H1 (cell line): ENCODE results near the gene ADAMTS15. TPM values are rescaled to one million over a fixed set of nuclear protein-coding genes. Genes with fewer than 3 reads are reported as not detected.

Experiments
- CTCF ChIA-PET: fragments of 300-600 bp; sonication (Branson Sonifier 250); formaldehyde crosslinking; loops from one replicate; lab custom pipeline; 2021; ENCODE audit not compliant: partially characterized antibody; lab: Charles Lee
- POLR2A ChIA-PET: fragments of 300-600 bp; sonication (Branson Sonifier 250); formaldehyde crosslinking; loops from one replicate; lab custom pipeline; 2021; ENCODE audit warnings: inconsistent platforms; ENCODE audit not compliant: partially characterized antibody; lab: Charles Lee
- DNase-seq, 2 experiments: peaks; one replicate each; pipeline versions ENCODE4 v3.0.0 to v3.0.0-alpha.2; 2010 to 2022; ENCODE audit warnings: low spot score in 2 of 2, low read depth in 1 of 2, mixed read lengths in 1 of 2
- FAIRE-seq: peaks from 2 replicates; lab custom pipeline; 2011; peaks lifted over from hg19 to GRCh38; lab: Jason Lieb, UNC
- H2AFZ ChIP-seq: 2 replicates; pipeline ENCODE4 v1.8.1; 2012; ENCODE audit warnings: low read length, inconsistent platforms
- H2AK5ac ChIP-seq: 2 replicates; pipeline ENCODE4 v1.6.1; 2013; ENCODE audit warnings: low read depth, low read length
- H2BK120ac ChIP-seq: replicated peaks from 2 replicates; pipeline ENCODE3; 2013; ENCODE audit warnings: low read depth, low read length, inconsistent platforms
- H2BK12ac ChIP-seq: 2 replicates; pipeline ENCODE4 v1.6.1; 2013; ENCODE audit warnings: low read depth, low read length
- H2BK15ac ChIP-seq: 2 replicates; pipeline ENCODE4 v1.6.1; 2013; ENCODE audit warnings: low read length
- H2BK20ac ChIP-seq: 2 replicates; pipeline ENCODE4 v1.6.1; 2013; ENCODE audit warnings: low read length
- H2BK5ac ChIP-seq: 2 replicates; pipeline ENCODE4 v1.6.1; 2013; ENCODE audit warnings: low read depth, low read length
- H3K14ac ChIP-seq: 2 replicates; pipeline ENCODE4 v1.6.1; 2013; ENCODE audit warnings: inconsistent platforms; ENCODE audit not compliant: insufficient read length
- H3K18ac ChIP-seq: 2 replicates; pipeline ENCODE4 v1.6.1; 2013; ENCODE audit warnings: low read length; ENCODE audit errors: extremely low read depth
- H3K23ac ChIP-seq: 2 replicates; pipeline ENCODE4 v1.6.1; 2013; ENCODE audit warnings: inconsistent platforms; ENCODE audit not compliant: insufficient read length
- H3K23me2 ChIP-seq: 2 replicates; pipeline ENCODE4 v1.6.1; 2013; ENCODE audit warnings: low read depth, low read length
- H3K27ac ChIP-seq: 2 replicates; pipeline ENCODE4 v1.6.1; 2011; ENCODE audit warnings: low read depth, low read length, inconsistent platforms
- H3K27me3 ChIP-seq, 4 experiments: replicated peaks in 1 of 4; 1 replicate in 1 of 4; 2 replicates in 3 of 4; pipeline versions ENCODE4 v1.6.1 to v1.8.1; 2011 to 2013; ENCODE audit warnings: low read length in 3 of 4, mild to moderate bottlenecking in 3 of 4, inconsistent platforms in 2 of 4, mixed read lengths in 2 of 4, moderate library complexity in 1 of 4; ENCODE audit not compliant: control insufficient read depth in 3 of 4, insufficient read depth in 3 of 4; ENCODE audit errors: extremely low read depth in 1 of 4
- H3K36me3 ChIP-seq, 4 experiments: 2 replicates each; pipeline versions ENCODE4 v1.6.1 to v1.8.1; 2011 to 2013; ENCODE audit warnings: mild to moderate bottlenecking in 4 of 4, low read length in 3 of 4, moderate library complexity in 2 of 4, control low read depth in 1 of 4, inconsistent platforms in 1 of 4; ENCODE audit not compliant: insufficient read depth in 4 of 4, control insufficient read depth in 2 of 4
- H3K4ac ChIP-seq: replicated peaks from 2 replicates; pipeline ENCODE3; 2013; ENCODE audit warnings: low read length, low read depth, mixed read lengths, inconsistent platforms; ENCODE audit not compliant: insufficient read length
- H3K4me1 ChIP-seq, 4 experiments: replicated peaks in 1 of 4; 1 replicate in 1 of 4; 2 replicates in 3 of 4; pipeline versions ENCODE4 v1.6.1 to v1.8.1; 2011 to 2013; ENCODE audit warnings: low read length in 3 of 4, inconsistent platforms in 2 of 4, mixed read lengths in 1 of 4; ENCODE audit not compliant: insufficient read depth in 4 of 4, control insufficient read depth in 3 of 4
- H3K4me2 ChIP-seq, 2 experiments: 2 replicates each; pipeline versions ENCODE4 v1.6.1 to v1.8.1; 2011 to 2013; ENCODE audit warnings: low read depth in 2 of 2, low read length in 2 of 2, control low read depth in 1 of 2, inconsistent platforms in 1 of 2, mild to moderate bottlenecking in 1 of 2; ENCODE audit not compliant: insufficient read depth in 1 of 2
- H3K4me3 ChIP-seq, 4 experiments: fragments of 200-600, 300-600 bp in 1 of 4; sonication (generic), shearing (Covaris generic), sonication (Bioruptor Twin) in 1 of 4; 2 replicates each; pipeline versions ENCODE4 v1.5.1 to v1.8.1; 2011 to 2016; ENCODE audit warnings: low read length in 4 of 4, low read depth in 3 of 4, control low read depth in 2 of 4, inconsistent platforms in 2 of 4, mild to moderate bottlenecking in 2 of 4, mixed read lengths in 1 of 4, moderate library complexity in 1 of 4; ENCODE audit not compliant: insufficient read depth in 2 of 4; ENCODE audit errors: extremely low read depth in 1 of 4
- H3K56ac ChIP-seq: replicated peaks from 2 replicates; pipeline ENCODE3; 2013; ENCODE audit warnings: low read depth, mild to moderate bottlenecking, mixed read lengths, low read length, inconsistent platforms; ENCODE audit not compliant: insufficient read length
- H3K79me1 ChIP-seq: 2 replicates; pipeline ENCODE4 v1.6.1; 2013; ENCODE audit warnings: low read depth, low read length, control low read depth
- H3K79me2 ChIP-seq, 2 experiments: 2 replicates each; pipeline versions ENCODE4 v1.6.1 to v1.8.1; 2012 to 2013; ENCODE audit warnings: low read length in 2 of 2, mild to moderate bottlenecking in 2 of 2, inconsistent platforms in 1 of 2; ENCODE audit not compliant: insufficient read depth in 2 of 2, control insufficient read depth in 1 of 2
- H3K9ac ChIP-seq, 4 experiments: replicated peaks in 1 of 4; 1 replicate in 1 of 4; 2 replicates in 3 of 4; pipeline versions ENCODE4 v1.6.1 to v1.8.1; 2011 to 2013; ENCODE audit warnings: low read depth in 3 of 4, low read length in 3 of 4, control low read depth in 2 of 4, mild to moderate bottlenecking in 2 of 4, moderate library complexity in 2 of 4, inconsistent platforms in 1 of 4; ENCODE audit errors: extremely low read depth in 1 of 4
- H3K9me3 ChIP-seq, 2 experiments: 2 replicates each; pipeline versions ENCODE4 v1.6.1 to v1.8.1; 2012 to 2013; ENCODE audit warnings: mild to moderate bottlenecking in 2 of 2, moderate library complexity in 2 of 2, control low read depth in 1 of 2, inconsistent platforms in 1 of 2, low read depth in 1 of 2, low read length in 1 of 2, mixed read lengths in 1 of 2; ENCODE audit not compliant: insufficient read depth in 2 of 2
- H4K20me1 ChIP-seq, 2 experiments: replicated peaks in 1 of 2; 2 replicates each; pipeline versions ENCODE3 to v1.8.1; 2011 to 2013; ENCODE audit warnings: inconsistent platforms in 2 of 2, low read length in 2 of 2, mild to moderate bottlenecking in 1 of 2; ENCODE audit not compliant: insufficient read depth in 2 of 2, control insufficient read depth in 1 of 2
- H4K5ac ChIP-seq: 2 replicates; pipeline ENCODE4 v1.6.1; 2013; ENCODE audit warnings: low read length, low read depth, mixed read lengths, inconsistent platforms; ENCODE audit not compliant: insufficient read length
- H4K8ac ChIP-seq: 2 replicates; pipeline ENCODE4 v1.8.0; 2013; ENCODE audit warnings: mild to moderate bottlenecking, moderate library complexity, low read length, inconsistent platforms; ENCODE audit not compliant: insufficient read depth; ENCODE audit errors: extremely low read depth
- H4K91ac ChIP-seq: replicated peaks from 2 replicates; pipeline ENCODE3; 2013; ENCODE audit warnings: low read length, mixed read lengths, inconsistent platforms; ENCODE audit not compliant: insufficient read length
- BACH1 ChIP-seq: IDR thresholded peaks from 2 replicates; pipeline ENCODE4 v1.6.1; 2012; ENCODE audit warnings: low read length, improper control_type of control experiment
- FOSL1 ChIP-seq: IDR thresholded peaks from 2 replicates; pipeline ENCODE4 v1.6.1; 2011; ENCODE audit warnings: mild to moderate bottlenecking, low read depth, low read length, moderate library complexity; ENCODE audit not compliant: insufficient read depth
- POU5F1 ChIP-seq: IDR thresholded peaks from 2 replicates; pipeline ENCODE4 v1.6.1; 2011; ENCODE audit warnings: low read depth, mild to moderate bottlenecking, low read length, moderate library complexity
- RFX5 ChIP-seq: IDR thresholded peaks from 2 replicates; pipeline ENCODE4 v1.6.1; 2011; ENCODE audit warnings: low read depth, low read length, improper control_type of control experiment, borderline replicate concordance
- RXRA ChIP-seq: IDR thresholded peaks from 2 replicates; pipeline ENCODE4 v1.6.1; 2011; ENCODE audit warnings: low read depth, mild to moderate bottlenecking, low read length, moderate library complexity; ENCODE audit not compliant: insufficient read depth
- WGBS, 2 experiments: shearing (Covaris generic) in 1 of 2; methylation state at CpG; one replicate each; pipeline versions ENCODE4 v1.1.6 to v1.1.7; 2013 to 2015; ENCODE audit warnings: low lambda C conversion rate in 2 of 2, mixed read lengths in 2 of 2, inconsistent platforms in 1 of 2, low coverage in 1 of 2, missing lambda C conversion rate in 1 of 2; ENCODE audit not compliant: insufficient replicate concordance in 2 of 2, insufficient coverage in 1 of 2, insufficient read length in 1 of 2; ENCODE audit errors: extremely low coverage in 1 of 2, missing lambda C conversion rate in 1 of 2; 5-methylcytosine and 5-hydroxymethylcytosine counted together
- polyA plus RNA-seq, 7 experiments: library from polyadenylated mRNA; depleted of rRNA in 3 of 7; stranded (reverse) in 5 of 7; unstranded in 2 of 7; fragments of >200 nt in 5 of 7; fragments of 200-250 nt in 2 of 7; gene quantifications; 1 replicate in 5 of 7; 2 replicates in 1 of 7; 4 replicates in 1 of 7; pipeline versions ENCODE4 v1.2.1 to v1.2.3, GENCODE V29; 2011 to 2013; ENCODE audit warnings: missing spikeins in 2 of 7, mixed read lengths in 2 of 7
- total RNA-seq: library from RNA; stranded (reverse); fragmentation: NEBNext Ultra II Directional; extraction: Animal tissue kit (Norgen Biotek cat#: 25700); gene quantifications from 2 replicates; pipeline ENCODE4 v1.2.1, GENCODE V29; 2021
- TF ChIP-seq, protein P1 (sequence below), 3 experiments: IDR thresholded peaks; 1 replicate in 2 of 3; 2 replicates in 1 of 3; pipeline versions ENCODE4 v1.5.1 to v1.6.1; 2011; ENCODE audit warnings: low read length in 3 of 3, mild to moderate bottlenecking in 3 of 3, inconsistent platforms in 2 of 3, low read depth in 1 of 3, moderate library complexity in 1 of 3; ENCODE audit not compliant: insufficient read depth in 1 of 3; ENCODE audit errors: control extremely low read depth in 1 of 3
- TF ChIP-seq, protein P2 (sequence below): IDR thresholded peaks from 2 replicates; pipeline ENCODE4 v1.6.1; 2012; ENCODE audit warnings: low read length, inconsistent platforms

ADAMTS15 gene
- total and polyA plus RNA-seq, 2 of the 8 experiments (the other 6 are each of a cell fraction or from before 2014, with no cell fraction given) = 1.7 to 4.7 TPM

DNA sequence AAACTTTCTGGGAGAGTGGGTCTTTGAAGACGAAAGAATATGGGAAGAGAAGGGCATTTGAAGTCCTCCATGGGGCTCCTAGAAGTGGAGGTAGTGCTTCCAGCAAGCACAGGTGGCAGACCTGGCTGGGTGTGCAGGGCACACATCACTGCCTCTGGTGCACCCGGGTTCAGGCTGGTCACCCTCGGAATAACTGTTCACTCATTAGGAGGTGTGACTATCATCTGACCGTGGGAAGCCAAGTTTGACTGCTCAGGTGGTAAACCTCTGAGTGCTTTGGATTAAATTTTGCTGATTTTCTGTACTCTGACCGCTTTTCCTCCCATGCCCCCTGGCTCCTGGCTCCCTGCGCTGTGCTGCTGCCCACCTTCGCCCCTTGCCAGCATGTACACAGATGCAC, 11.1 kb downstream of the ADAMTS15 start:
- no peak for DNase-seq
- Histone ChIP-seq H4K8ac (no peak overlapping the region), H2BK5ac (no peak overlapping the region), H4K5ac (no peak overlapping the region), H2AFZ (no peak overlapping the region), H3K14ac (no peak overlapping the region), H3K56ac (no peak overlapping the region), H2BK120ac (no peak overlapping the region), H3K9ac (no peak overlapping the region), H3K4me2 (no peak overlapping the region), H3K4ac (no peak overlapping the region), H3K4me3 (no peak overlapping the region), H4K20me1 (peaks cover 0 to 2% of the 10 kb centered on the region in 2 experiments), H3K27ac (no peak overlapping the region), H2BK15ac (no peak overlapping the region), H3K9me3 (no peaks in the 10 kb centered on the region), H4K91ac (no peak overlapping the region), H3K27me3 (peaks cover 0 to 3% (median 0%) of the 10 kb centered on the region in 4 experiments; a peak in 3 of 7 replicates), H3K23me2 (no peaks in the 10 kb centered on the region), H3K23ac (no peak overlapping the region), H2AK5ac (no peak overlapping the region), H3K36me3 (no peaks in the 10 kb centered on the region; a peak in 1 of 8 replicates), H3K18ac (no peak overlapping the region), H2BK12ac (no peak overlapping the region), H3K79me2 (no peaks in the 10 kb centered on the region), H3K79me1 (no peaks in the 10 kb centered on the region), H2BK20ac (no peak overlapping the region), H3K4me1 (no peaks in the 10 kb centered on the region)
- TF ChIP-seq RFX5 (no peak), BACH1 (no peak), FOSL1 (no peak), POU5F1 (no peak), RXRA (no peak)
- TF ChIP-seq, protein P1, sequence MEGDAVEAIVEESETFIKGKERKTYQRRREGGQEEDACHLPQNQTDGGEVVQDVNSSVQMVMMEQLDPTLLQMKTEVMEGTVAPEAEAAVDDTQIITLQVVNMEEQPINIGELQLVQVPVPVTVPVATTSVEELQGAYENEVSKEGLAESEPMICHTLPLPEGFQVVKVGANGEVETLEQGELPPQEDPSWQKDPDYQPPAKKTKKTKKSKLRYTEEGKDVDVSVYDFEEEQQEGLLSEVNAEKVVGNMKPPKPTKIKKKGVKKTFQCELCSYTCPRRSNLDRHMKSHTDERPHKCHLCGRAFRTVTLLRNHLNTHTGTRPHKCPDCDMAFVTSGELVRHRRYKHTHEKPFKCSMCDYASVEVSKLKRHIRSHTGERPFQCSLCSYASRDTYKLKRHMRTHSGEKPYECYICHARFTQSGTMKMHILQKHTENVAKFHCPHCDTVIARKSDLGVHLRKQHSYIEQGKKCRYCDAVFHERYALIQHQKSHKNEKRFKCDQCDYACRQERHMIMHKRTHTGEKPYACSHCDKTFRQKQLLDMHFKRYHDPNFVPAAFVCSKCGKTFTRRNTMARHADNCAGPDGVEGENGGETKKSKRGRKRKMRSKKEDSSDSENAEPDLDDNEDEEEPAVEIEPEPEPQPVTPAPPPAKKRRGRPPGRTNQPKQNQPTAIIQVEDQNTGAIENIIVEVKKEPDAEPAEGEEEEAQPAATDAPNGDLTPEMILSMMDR (IDR thresholded peaks at IDR 0.05; ENCODE audit: control extremely low read depth in 1 of 3, insufficient read depth in 1 of 3, low read depth in 1 of 3, low read length in 3 of 3) = no peak
- TF ChIP-seq, protein P2, sequence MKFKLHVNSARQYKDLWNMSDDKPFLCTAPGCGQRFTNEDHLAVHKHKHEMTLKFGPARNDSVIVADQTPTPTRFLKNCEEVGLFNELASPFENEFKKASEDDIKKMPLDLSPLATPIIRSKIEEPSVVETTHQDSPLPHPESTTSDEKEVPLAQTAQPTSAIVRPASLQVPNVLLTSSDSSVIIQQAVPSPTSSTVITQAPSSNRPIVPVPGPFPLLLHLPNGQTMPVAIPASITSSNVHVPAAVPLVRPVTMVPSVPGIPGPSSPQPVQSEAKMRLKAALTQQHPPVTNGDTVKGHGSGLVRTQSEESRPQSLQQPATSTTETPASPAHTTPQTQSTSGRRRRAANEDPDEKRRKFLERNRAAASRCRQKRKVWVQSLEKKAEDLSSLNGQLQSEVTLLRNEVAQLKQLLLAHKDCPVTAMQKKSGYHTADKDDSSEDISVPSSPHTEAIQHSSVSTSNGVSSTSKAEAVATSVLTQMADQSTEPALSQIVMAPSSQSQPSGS = no peak
- no peak for FAIRE-seq
- WGBS, 2 experiments = 93% methylated on average over 7 of the region's 7 CpGs; no CpG with 5 or more reads in 1 of the 2 experiments
- CTCF ChIA-PET = interaction anchor here (1.0 to 1.3 kb wide), 2 partner anchors 9 kb away, joined by 3 to 6 read pairs; no protein-coding TSS in a partner anchor
- POLR2A ChIA-PET = no interaction called here
